K562 (cell line): ENCODE measurements around the gene CDS2. TPM values are rescaled to one million over a fixed set of nuclear protein-coding genes. Genes with fewer than 3 reads are reported as not detected.

Experiments used
- ATF7 ChIP-seq: fragments of 450-650 bp; IDR thresholded peaks from 2 replicates; pipeline ENCODE4 v1.7.1; 2014; ENCODE audit warnings: mild to moderate bottlenecking, moderate library complexity
- CTBP1 ChIP-seq: fragments of 450-650 bp; IDR thresholded peaks from 2 replicates; pipeline ENCODE4 v1.6.1; 2016; ENCODE audit warnings: borderline replicate concordance
- FOXA1 ChIP-seq: fragments of 450-650 bp; IDR thresholded peaks from 2 replicates; pipeline ENCODE4 v1.6.1; 2016; ENCODE audit warnings: mild to moderate bottlenecking, borderline replicate concordance
- GATAD2A ChIP-seq: fragments of 450-650 bp; IDR thresholded peaks from 2 replicates; pipeline ENCODE4 v1.6.1; 2017
- HDAC3 ChIP-seq: fragments of 450-650 bp; IDR thresholded peaks from 2 replicates; pipeline ENCODE4 v1.6.1; 2018; ENCODE audit warnings: borderline replicate concordance, mild to moderate bottlenecking, moderate library complexity; ENCODE audit not compliant: partially characterized antibody
- HNRNPLL ChIP-seq: fragments of 200-400 bp; formaldehyde crosslinking; IDR thresholded peaks from 2 replicates; pipeline ENCODE4 v1.6.1; 2017; ENCODE audit warnings: low read length, low read depth, mild to moderate bottlenecking; ENCODE audit not compliant: poor library complexity, severe bottlenecking
- JUNB ChIP-seq: fragments of 450-650 bp; formaldehyde crosslinking; conservative IDR thresholded peaks from 2 replicates; pipeline ENCODE4 v1.4.0; 2020; ENCODE audit warnings: mild to moderate bottlenecking
- KDM4B ChIP-seq, 2 experiments: fragments of 450-650 bp in 1 of 2; sonication (generic) in 1 of 2; IDR thresholded peaks; 2 replicates each; pipeline ENCODE4 v1.6.1; 2016 to 2017; ENCODE audit warnings: borderline replicate concordance in 2 of 2, antibody characterized with exemption in 1 of 2, low read depth in 1 of 2, mild to moderate bottlenecking in 1 of 2
- MEIS2 ChIP-seq: fragments of 450-650 bp; IDR thresholded peaks from 2 replicates; pipeline ENCODE4 v1.6.1; 2014; ENCODE audit warnings: mild to moderate bottlenecking; ENCODE audit not compliant: partially characterized antibody
- MTA2 ChIP-seq: fragments of 450-650 bp; IDR thresholded peaks from 2 replicates; pipeline ENCODE4 v1.6.1; 2016; ENCODE audit warnings: low read depth
- PHB2 ChIP-seq: fragments of 450-650 bp; IDR thresholded peaks from 2 replicates; pipeline ENCODE4 v1.6.1; 2017; ENCODE audit warnings: low read depth
- RBM22 ChIP-seq: fragments of 200-400 bp; formaldehyde crosslinking; IDR thresholded peaks from 2 replicates; pipeline ENCODE4 v1.6.1; 2018; ENCODE audit warnings: low read length, low read depth; ENCODE audit not compliant: poor library complexity, severe bottlenecking
- ZNF41 ChIP-seq: fragments of 250-450 bp; sonication (Bioruptor Pico); conservative IDR thresholded peaks from 2 replicates; pipeline ENCODE4 v1.4.0; 2020; ENCODE audit warnings: mild to moderate bottlenecking
- polyA plus RNA-seq, 8 experiments: library from polyadenylated mRNA; depleted of rRNA in 4 of 8; stranded (reverse) in 5 of 8; unstranded in 3 of 8; fragments of >200 nt; fragmentation: Nextera tagmentation in 2 of 8; fragmentation: Illumina TruSeq in 1 of 8; extraction: Ambion mirVana in 2 of 8; extraction: Trizol in 1 of 8; gene quantifications; 2 replicates each; pipeline versions ENCODE4 v1.2.1 to v1.2.3, GENCODE V29; 2011 to 2014; ENCODE audit warnings: inconsistent platforms in 1 of 8, missing spikeins in 1 of 8
- total RNA-seq, 7 experiments: library from RNA; depleted of rRNA in 6 of 7; stranded (reverse); fragments of >200 nt in 6 of 7; fragmentation: Illumina TruSeq in 2 of 7; extraction: Trizol in 2 of 7; gene quantifications; 2 replicates each; pipeline versions ENCODE4 v1.2.1 to v1.2.3, GENCODE V29; 2011 to 2021; ENCODE audit warnings: low replicate concordance in 1 of 7
- TF ChIP-seq, protein P1 (sequence below): sonication (generic); IDR thresholded peaks from 2 replicates; pipeline ENCODE4 v1.6.1; 2016
- TF ChIP-seq, protein P2 (sequence below): fragments of 250-450 bp; sonication (Bioruptor Pico); IDR thresholded peaks from 2 replicates; pipeline ENCODE4 v1.5.0; 2021
- TF ChIP-seq, protein P3 (sequence below): IDR thresholded peaks from 2 replicates; pipeline ENCODE4 v1.6.1; 2012; ENCODE audit warnings: low read depth, low read length, improper control_type of control experiment, borderline replicate concordance
- TF ChIP-seq, protein P4 (sequence below), 2 experiments: IDR thresholded peaks in 1 of 2; conservative IDR thresholded peaks in 1 of 2; 2 replicates each; pipeline ENCODE4 v1.6.1; 2016; ENCODE audit warnings: low read depth in 2 of 2, mild to moderate bottlenecking in 1 of 2, missing compliant biosample characterization in 1 of 2, missing genetic modification characterization in 1 of 2, moderate library complexity in 1 of 2
- TF ChIP-seq, protein P5 (sequence below): fragments of 450-650 bp; formaldehyde crosslinking; IDR thresholded peaks from 2 replicates; pipeline ENCODE4 v1.4.0; 2020; ENCODE audit warnings: mild to moderate bottlenecking, moderate library complexity
- TF ChIP-seq, protein P6 (sequence below): fragments of 250-450 bp; sonication (Bioruptor Pico); IDR thresholded peaks from 2 replicates; pipeline ENCODE4 v1.4.0; 2020

The CDS2 gene
- total and polyA plus RNA-seq, 9 of the 15 experiments (the other 6 are each of a cell fraction or from before 2014, with no cell fraction given) = 6.4 to 46.4 (median 12.2) TPM

DNA sequence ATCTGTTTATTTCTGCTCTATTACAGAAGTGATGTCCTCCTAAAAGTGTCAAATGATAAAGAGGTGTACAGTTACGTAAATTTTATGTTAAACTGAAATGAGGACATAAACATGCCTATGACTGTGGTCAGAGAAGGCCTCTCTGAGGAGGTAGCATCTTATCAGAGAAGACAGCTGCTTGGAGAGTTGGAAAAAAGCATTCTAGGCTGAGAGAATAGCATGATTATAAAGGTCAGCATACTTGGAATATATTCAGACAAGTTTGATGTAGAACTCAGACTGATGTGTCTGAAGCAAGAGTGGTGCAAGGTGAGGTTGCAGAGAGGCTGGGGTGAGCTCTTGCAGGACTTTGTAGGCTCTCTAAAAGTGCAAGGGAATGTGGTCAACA is 3.9 kb upstream of the CDS2 start (continued):
- TF ChIP-seq, protein P1, sequence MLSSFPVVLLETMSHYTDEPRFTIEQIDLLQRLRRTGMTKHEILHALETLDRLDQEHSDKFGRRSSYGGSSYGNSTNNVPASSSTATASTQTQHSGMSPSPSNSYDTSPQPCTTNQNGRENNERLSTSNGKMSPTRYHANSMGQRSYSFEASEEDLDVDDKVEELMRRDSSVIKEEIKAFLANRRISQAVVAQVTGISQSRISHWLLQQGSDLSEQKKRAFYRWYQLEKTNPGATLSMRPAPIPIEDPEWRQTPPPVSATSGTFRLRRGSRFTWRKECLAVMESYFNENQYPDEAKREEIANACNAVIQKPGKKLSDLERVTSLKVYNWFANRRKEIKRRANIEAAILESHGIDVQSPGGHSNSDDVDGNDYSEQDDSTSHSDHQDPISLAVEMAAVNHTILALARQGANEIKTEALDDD = no peak
- TF ChIP-seq, protein P2, sequence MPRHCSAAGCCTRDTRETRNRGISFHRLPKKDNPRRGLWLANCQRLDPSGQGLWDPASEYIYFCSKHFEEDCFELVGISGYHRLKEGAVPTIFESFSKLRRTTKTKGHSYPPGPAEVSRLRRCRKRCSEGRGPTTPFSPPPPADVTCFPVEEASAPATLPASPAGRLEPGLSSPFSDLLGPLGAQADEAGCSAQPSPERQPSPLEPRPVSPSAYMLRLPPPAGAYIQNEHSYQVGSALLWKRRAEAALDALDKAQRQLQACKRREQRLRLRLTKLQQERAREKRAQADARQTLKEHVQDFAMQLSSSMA = no peak
- TF ChIP-seq RBM22 = no peak
- no peak for TF ChIP-seq PHB2
- TF ChIP-seq, protein P3, sequence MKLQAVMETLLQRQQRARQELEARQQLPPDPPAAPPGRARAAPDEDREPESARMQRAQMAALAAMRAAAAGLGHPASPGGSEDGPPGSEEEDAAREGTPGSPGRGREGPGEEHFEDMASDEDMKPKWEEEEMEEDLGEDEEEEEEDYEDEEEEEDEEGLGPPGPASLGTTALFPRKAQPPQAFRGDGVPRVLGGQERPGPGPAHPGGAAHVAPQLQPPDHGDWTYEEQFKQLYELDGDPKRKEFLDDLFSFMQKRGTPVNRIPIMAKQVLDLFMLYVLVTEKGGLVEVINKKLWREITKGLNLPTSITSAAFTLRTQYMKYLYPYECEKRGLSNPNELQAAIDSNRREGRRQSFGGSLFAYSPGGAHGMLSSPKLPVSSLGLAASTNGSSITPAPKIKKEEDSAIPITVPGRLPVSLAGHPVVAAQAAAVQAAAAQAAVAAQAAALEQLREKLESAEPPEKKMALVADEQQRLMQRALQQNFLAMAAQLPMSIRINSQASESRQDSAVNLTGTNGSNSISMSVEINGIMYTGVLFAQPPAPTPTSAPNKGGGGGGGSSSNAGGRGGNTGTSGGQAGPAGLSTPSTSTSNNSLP = peak; percentile 24; the same call in 1 of the 2 replicates
- TF ChIP-seq, protein P4, sequence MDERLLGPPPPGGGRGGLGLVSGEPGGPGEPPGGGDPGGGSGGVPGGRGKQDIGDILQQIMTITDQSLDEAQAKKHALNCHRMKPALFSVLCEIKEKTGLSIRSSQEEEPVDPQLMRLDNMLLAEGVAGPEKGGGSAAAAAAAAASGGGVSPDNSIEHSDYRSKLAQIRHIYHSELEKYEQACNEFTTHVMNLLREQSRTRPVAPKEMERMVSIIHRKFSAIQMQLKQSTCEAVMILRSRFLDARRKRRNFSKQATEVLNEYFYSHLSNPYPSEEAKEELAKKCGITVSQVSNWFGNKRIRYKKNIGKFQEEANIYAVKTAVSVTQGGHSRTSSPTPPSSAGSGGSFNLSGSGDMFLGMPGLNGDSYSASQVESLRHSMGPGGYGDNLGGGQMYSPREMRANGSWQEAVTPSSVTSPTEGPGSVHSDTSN (CRISPR knock-in tag; IDR thresholded peaks at IDR 0.05; ENCODE audit: low read depth) = no peak
- TF ChIP-seq, protein P4 (tag; conservative IDR thresholded peaks at IDR 0.05; ENCODE audit: low read depth) = 0 out of 2 replicates have a peak, but pooled peaks have one; percentile 11
- TF ChIP-seq JUNB (CRISPR knock-in tag) = no peak
- no peak for TF ChIP-seq FOXA1
- peak; percentile 58; the same call in 1 of the 2 replicates for TF ChIP-seq CTBP1
- TF ChIP-seq ATF7 = peak; percentile 23; the same call in 1 of the 2 replicates
- TF ChIP-seq GATAD2A = no peak
- TF ChIP-seq, protein P5, sequence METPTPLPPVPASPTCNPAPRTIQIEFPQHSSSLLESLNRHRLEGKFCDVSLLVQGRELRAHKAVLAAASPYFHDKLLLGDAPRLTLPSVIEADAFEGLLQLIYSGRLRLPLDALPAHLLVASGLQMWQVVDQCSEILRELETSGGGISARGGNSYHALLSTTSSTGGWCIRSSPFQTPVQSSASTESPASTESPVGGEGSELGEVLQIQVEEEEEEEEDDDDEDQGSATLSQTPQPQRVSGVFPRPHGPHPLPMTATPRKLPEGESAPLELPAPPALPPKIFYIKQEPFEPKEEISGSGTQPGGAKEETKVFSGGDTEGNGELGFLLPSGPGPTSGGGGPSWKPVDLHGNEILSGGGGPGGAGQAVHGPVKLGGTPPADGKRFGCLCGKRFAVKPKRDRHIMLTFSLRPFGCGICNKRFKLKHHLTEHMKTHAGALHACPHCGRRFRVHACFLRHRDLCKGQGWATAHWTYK (CRISPR knock-in tag) = no peak
- no peak for TF ChIP-seq KDM4B (IDR thresholded peaks at IDR 0.05; ENCODE audit: borderline replicate concordance in 2 of 2, low read depth in 1 of 2)
- TF ChIP-seq, protein P6, sequence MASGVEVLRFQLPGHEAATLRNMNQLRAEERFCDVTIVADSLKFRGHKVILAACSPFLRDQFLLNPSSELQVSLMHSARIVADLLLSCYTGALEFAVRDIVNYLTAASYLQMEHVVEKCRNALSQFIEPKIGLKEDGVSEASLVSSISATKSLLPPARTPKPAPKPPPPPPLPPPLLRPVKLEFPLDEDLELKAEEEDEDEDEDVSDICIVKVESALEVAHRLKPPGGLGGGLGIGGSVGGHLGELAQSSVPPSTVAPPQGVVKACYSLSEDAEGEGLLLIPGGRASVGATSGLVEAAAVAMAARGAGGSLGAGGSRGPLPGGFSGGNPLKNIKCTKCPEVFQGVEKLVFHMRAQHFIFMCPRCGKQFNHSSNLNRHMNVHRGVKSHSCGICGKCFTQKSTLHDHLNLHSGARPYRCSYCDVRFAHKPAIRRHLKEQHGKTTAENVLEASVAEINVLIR (CRISPR knock-in tag) = no peak
- no peak for TF ChIP-seq ZNF41 (CRISPR knock-in tag)
- TF ChIP-seq HNRNPLL = no peak
- peak; percentile 48; the same call in 1 of the 2 replicates for TF ChIP-seq MTA2
- TF ChIP-seq MEIS2 = peak; percentile 66
- TF ChIP-seq HDAC3 = peak; percentile 34
